K562 (cell line): ENCODE results near the gene TSPAN15. TPM values are rescaled to one million over a fixed set of nuclear protein-coding genes. Genes with fewer than 3 reads are reported as not detected.

ENCODE experiments used
- ASH1L ChIP-seq: fragments of 450-650 bp; IDR thresholded peaks from 2 replicates; pipeline ENCODE4 v1.6.1; 2018; ENCODE audit warnings: borderline replicate concordance, mild to moderate bottlenecking, low read depth; ENCODE audit not compliant: partially characterized antibody
- BACH1 ChIP-seq: fragments of 200-800 bp; sonication (Bioruptor generic); IDR thresholded peaks from 2 replicates; pipeline ENCODE4 v1.6.1; 2016; ENCODE audit warnings: missing genetic modification characterization, missing compliant biosample characterization
- DPF2 ChIP-seq: fragments of 450-650 bp; IDR thresholded peaks from 2 replicates; pipeline ENCODE4 v1.6.1; 2016
- FOS ChIP-seq: IDR thresholded peaks from 3 replicates; pipeline ENCODE4 v1.6.1; 2011; ENCODE audit not compliant: insufficient read length; ENCODE audit errors: extremely low read depth
- LARP7 ChIP-seq: fragments of 450-650 bp; IDR thresholded peaks from 2 replicates; pipeline ENCODE4 v1.6.1; 2016
- NCOA1 ChIP-seq: fragments of 450-650 bp; IDR thresholded peaks from 2 replicates; pipeline ENCODE4 v1.6.1; 2016; ENCODE audit warnings: low read depth
- NELFE ChIP-seq: IDR thresholded peaks from 2 replicates; pipeline ENCODE4 v1.6.1; 2011; ENCODE audit warnings: mild to moderate bottlenecking; ENCODE audit not compliant: insufficient read depth, insufficient read length
- NFE2L1 ChIP-seq: fragments of 450-650 bp; IDR thresholded peaks from 2 replicates; pipeline ENCODE4 v1.6.1; 2016; ENCODE audit warnings: missing genetic modification characterization, low read depth, mild to moderate bottlenecking, missing compliant biosample characterization, moderate library complexity, borderline replicate concordance
- POLR2AphosphoS5 ChIP-seq: IDR thresholded peaks from 2 replicates; pipeline ENCODE4 v1.6.1; 2011; ENCODE audit warnings: mild to moderate bottlenecking, low read depth, low read length, moderate library complexity; ENCODE audit not compliant: control insufficient read depth, insufficient read depth
- RFX7 ChIP-seq: fragments of 250-450 bp; sonication (Bioruptor Pico); IDR thresholded peaks from 2 replicates; pipeline ENCODE4 v1.5.1; 2021; ENCODE audit warnings: mild to moderate bottlenecking
- SIRT6 ChIP-seq: IDR thresholded peaks from one replicate; pipeline ENCODE4 v1.6.1; 2012; ENCODE audit warnings: low read depth, mild to moderate bottlenecking, control low read depth, inconsistent platforms, low read length, moderate library complexity
- SMAD2 ChIP-seq: fragments of 150-350 bp; IDR thresholded peaks from 2 replicates; pipeline ENCODE4 v1.6.1; 2014; ENCODE audit warnings: low read depth, mild to moderate bottlenecking, low read length
- THRAP3 ChIP-seq: fragments of 450-650 bp; IDR thresholded peaks from 2 replicates; pipeline ENCODE4 v1.6.1; 2016; ENCODE audit warnings: mild to moderate bottlenecking, inconsistent platforms, borderline replicate concordance
- TRIM28 ChIP-seq: fragments of 450-650 bp; IDR thresholded peaks from 2 replicates; pipeline ENCODE4 v1.6.1; 2017
- YBX1 ChIP-seq: fragments of 450-650 bp; IDR thresholded peaks from 2 replicates; pipeline ENCODE4 v1.7.1; 2016; ENCODE audit warnings: mild to moderate bottlenecking
- ZNF124 ChIP-seq: sonication (generic); formaldehyde crosslinking; IDR thresholded peaks from 2 replicates; pipeline ENCODE4 v1.8.1; 2022; ENCODE audit warnings: missing genetic modification reagents
- ZNF224 ChIP-seq: sonication (generic); formaldehyde crosslinking; IDR thresholded peaks from 2 replicates; pipeline ENCODE4 v1.8.0; 2022; ENCODE audit warnings: mild to moderate bottlenecking, missing genetic modification reagents
- ZNF282 ChIP-seq: sonication (generic); formaldehyde crosslinking; IDR thresholded peaks from 2 replicates; pipeline ENCODE4 v1.8.1; 2023; ENCODE audit warnings: missing genetic modification reagents
- polyA plus RNA-seq, 8 experiments: library from polyadenylated mRNA; depleted of rRNA in 4 of 8; stranded (reverse) in 5 of 8; unstranded in 3 of 8; fragments of >200 nt; fragmentation: Nextera tagmentation in 2 of 8; fragmentation: Illumina TruSeq in 1 of 8; extraction: Ambion mirVana in 2 of 8; extraction: Trizol in 1 of 8; gene quantifications; 2 replicates each; pipeline versions ENCODE4 v1.2.1 to v1.2.3, GENCODE V29; 2011 to 2014; ENCODE audit warnings: inconsistent platforms in 1 of 8, missing spikeins in 1 of 8
- total RNA-seq, 7 experiments: library from RNA; depleted of rRNA in 6 of 7; stranded (reverse); fragments of >200 nt in 6 of 7; fragmentation: Illumina TruSeq in 2 of 7; extraction: Trizol in 2 of 7; gene quantifications; 2 replicates each; pipeline versions ENCODE4 v1.2.1 to v1.2.3, GENCODE V29; 2011 to 2021; ENCODE audit warnings: low replicate concordance in 1 of 7
- TF ChIP-seq, protein P1 (sequence below): fragments of 450-650 bp; IDR thresholded peaks from 2 replicates; pipeline ENCODE4 v1.6.1; 2016; ENCODE audit warnings: antibody characterized with exemption
- TF ChIP-seq, protein P2 (sequence below): fragments of 250-450 bp; sonication (Bioruptor Pico); IDR thresholded peaks from 2 replicates; pipeline ENCODE4 v1.4.0; 2020; ENCODE audit warnings: mild to moderate bottlenecking, moderate library complexity
- TF ChIP-seq, protein P3 (sequence below): fragments of 450-650 bp; formaldehyde crosslinking; IDR thresholded peaks from 2 replicates; pipeline ENCODE4 v1.4.0; 2022; ENCODE audit warnings: missing genetic modification characterization
- TF ChIP-seq, protein P4 (sequence below): fragments of 250-450 bp; sonication (Bioruptor Pico); IDR thresholded peaks from 2 replicates; pipeline ENCODE4 v1.8.0; 2021; ENCODE audit warnings: borderline replicate concordance, mild to moderate bottlenecking, moderate library complexity; ENCODE audit not compliant: poor library complexity, severe bottlenecking
- TF ChIP-seq, protein P5 (sequence below): fragments of 450-650 bp; formaldehyde crosslinking; IDR thresholded peaks from 2 replicates; pipeline ENCODE4 v1.4.0; 2020; ENCODE audit warnings: mild to moderate bottlenecking
- TF ChIP-seq, protein P6 (sequence below): sonication (generic); formaldehyde crosslinking; IDR thresholded peaks from 2 replicates; pipeline ENCODE4 v1.8.0; 2022; ENCODE audit warnings: mild to moderate bottlenecking, missing genetic modification reagents

The TSPAN15 gene
- total and polyA plus RNA-seq, 9 of the 15 experiments (the other 6 are each of a cell fraction or from before 2014, with no cell fraction given), result 0.33 to 1.0 (median 0.45) TPM; not detected in 2

DNA sequence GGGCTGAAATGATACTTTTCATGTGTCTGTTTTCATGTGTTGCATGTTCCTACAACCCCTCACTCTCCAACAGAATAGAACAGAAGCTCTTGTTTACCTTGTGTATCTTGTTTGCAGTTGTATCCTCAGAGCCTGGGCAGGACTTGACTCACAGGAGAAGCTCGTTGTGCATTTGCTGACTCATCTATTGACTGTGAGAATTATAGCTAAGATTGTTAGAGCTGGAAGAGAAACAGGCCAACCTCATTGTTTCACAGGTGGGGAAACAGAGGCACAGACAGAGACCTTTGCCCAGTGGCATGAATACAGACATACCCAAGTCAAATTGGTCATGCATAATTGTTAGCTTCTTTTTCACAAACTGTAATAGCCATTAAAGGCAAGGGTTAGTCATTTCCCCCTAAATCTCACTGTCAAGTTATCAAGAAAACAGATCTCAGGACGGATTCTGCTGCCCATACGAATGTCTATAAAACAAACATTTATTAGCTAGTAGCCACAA is 4.6 kb upstream of the TSPAN15 start (continued):
- TF ChIP-seq ZNF282, result no peak
- TF ChIP-seq, protein P1, sequence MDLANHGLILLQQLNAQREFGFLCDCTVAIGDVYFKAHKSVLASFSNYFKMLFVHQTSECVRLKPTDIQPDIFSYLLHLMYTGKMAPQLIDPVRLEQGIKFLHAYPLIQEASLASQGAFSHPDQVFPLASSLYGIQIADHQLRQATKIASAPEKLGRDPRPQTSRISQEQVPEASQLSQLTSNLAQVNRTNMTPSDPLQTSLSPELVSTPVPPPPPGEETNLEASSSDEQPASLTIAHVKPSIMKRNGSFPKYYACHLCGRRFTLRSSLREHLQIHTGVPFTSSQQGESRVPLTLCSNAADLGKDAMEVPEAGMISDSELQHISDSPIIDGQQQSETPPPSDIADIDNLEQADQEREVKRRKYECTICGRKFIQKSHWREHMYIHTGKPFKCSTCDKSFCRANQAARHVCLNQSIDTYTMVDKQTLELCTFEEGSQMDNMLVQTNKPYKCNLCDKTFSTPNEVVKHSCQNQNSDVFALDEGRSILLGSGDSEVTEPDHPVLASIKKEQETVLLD, result no peak
- peak; percentile 90 for TF ChIP-seq DPF2
- TF ChIP-seq TRIM28, result no peak
- TF ChIP-seq THRAP3, result no peak
- TF ChIP-seq, protein P2, sequence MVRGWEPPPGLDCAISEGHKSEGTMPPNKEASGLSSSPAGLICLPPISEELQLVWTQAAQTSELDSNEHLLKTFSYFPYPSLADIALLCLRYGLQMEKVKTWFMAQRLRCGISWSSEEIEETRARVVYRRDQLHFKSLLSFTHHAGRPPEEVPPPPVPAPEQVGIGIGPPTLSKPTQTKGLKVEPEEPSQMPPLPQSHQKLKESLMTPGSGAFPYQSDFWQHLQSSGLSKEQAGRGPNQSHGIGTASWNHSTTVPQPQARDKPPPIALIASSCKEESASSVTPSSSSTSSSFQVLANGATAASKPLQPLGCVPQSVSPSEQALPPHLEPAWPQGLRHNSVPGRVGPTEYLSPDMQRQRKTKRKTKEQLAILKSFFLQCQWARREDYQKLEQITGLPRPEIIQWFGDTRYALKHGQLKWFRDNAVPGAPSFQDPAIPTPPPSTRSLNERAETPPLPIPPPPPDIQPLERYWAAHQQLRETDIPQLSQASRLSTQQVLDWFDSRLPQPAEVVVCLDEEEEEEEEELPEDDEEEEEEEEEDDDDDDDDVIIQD, result no peak
- TF ChIP-seq ZNF224 (CRISPR knock-in tag), result no peak
- TF ChIP-seq NFE2L1, result peak; percentile 75
- no peak for TF ChIP-seq NELFE
- TF ChIP-seq, protein P3, sequence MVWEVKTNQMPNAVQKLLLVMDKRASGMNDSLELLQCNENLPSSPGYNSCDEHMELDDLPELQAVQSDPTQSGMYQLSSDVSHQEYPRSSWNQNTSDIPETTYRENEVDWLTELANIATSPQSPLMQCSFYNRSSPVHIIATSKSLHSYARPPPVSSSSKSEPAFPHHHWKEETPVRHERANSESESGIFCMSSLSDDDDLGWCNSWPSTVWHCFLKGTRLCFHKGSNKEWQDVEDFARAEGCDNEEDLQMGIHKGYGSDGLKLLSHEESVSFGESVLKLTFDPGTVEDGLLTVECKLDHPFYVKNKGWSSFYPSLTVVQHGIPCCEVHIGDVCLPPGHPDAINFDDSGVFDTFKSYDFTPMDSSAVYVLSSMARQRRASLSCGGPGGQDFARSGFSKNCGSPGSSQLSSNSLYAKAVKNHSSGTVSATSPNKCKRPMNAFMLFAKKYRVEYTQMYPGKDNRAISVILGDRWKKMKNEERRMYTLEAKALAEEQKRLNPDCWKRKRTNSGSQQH (CRISPR knock-in tag), result no peak
- TF ChIP-seq BACH1 (tag), result peak; percentile 88
- TF ChIP-seq NCOA1, result no peak
- no peak for TF ChIP-seq LARP7
- TF ChIP-seq SMAD2, result no peak
- TF ChIP-seq FOS, result peak; percentile 35
- TF ChIP-seq RFX7 (CRISPR knock-in tag), result no peak
- TF ChIP-seq, protein P4, sequence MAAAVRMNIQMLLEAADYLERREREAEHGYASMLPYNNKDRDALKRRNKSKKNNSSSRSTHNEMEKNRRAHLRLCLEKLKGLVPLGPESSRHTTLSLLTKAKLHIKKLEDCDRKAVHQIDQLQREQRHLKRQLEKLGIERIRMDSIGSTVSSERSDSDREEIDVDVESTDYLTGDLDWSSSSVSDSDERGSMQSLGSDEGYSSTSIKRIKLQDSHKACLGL (CRISPR knock-in tag), result no peak
- no peak for TF ChIP-seq YBX1
- TF ChIP-seq, protein P5, sequence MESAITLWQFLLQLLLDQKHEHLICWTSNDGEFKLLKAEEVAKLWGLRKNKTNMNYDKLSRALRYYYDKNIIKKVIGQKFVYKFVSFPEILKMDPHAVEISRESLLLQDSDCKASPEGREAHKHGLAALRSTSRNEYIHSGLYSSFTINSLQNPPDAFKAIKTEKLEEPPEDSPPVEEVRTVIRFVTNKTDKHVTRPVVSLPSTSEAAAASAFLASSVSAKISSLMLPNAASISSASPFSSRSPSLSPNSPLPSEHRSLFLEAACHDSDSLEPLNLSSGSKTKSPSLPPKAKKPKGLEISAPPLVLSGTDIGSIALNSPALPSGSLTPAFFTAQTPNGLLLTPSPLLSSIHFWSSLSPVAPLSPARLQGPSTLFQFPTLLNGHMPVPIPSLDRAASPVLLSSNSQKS (CRISPR knock-in tag), result no peak
- TF ChIP-seq SIRT6, result no peak
- no peak for TF ChIP-seq POLR2AphosphoS5
- no peak for TF ChIP-seq ASH1L
- TF ChIP-seq, protein P6, sequence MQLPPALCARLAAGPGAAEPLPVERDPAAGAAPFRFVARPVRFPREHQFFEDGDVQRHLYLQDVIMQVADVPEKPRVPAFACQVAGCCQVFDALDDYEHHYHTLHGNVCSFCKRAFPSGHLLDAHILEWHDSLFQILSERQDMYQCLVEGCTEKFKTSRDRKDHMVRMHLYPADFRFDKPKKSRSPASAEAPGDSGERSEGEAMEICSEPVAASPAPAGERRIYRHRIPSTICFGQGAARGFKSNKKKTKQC (CRISPR knock-in tag), result no peak
- TF ChIP-seq ZNF124 (CRISPR knock-in tag), result no peak
